COLO668 (cell line): ENCODE measurements around the gene AVPR2.

Experiments
- DNase-seq: peaks from one replicate; lab custom pipeline; 2025; ENCODE audit not compliant: unreplicated experiment; lab: John Stamatoyannopoulos, UW

The AVPR2 gene

GRCh38 chrX:153948847-153949805 lies 44.7 kb downstream of the AVPR2 start:
- no peak for DNase-seq

- DNase-seq, result no peak
Measured at GRCh38 chrX:153950127-153950526, 45.7 kb downstream of the AVPR2 start.

GRCh38 chrX:153951683-153952372 lies 47.4 kb downstream of the AVPR2 start:
- no peak for DNase-seq

DNA sequence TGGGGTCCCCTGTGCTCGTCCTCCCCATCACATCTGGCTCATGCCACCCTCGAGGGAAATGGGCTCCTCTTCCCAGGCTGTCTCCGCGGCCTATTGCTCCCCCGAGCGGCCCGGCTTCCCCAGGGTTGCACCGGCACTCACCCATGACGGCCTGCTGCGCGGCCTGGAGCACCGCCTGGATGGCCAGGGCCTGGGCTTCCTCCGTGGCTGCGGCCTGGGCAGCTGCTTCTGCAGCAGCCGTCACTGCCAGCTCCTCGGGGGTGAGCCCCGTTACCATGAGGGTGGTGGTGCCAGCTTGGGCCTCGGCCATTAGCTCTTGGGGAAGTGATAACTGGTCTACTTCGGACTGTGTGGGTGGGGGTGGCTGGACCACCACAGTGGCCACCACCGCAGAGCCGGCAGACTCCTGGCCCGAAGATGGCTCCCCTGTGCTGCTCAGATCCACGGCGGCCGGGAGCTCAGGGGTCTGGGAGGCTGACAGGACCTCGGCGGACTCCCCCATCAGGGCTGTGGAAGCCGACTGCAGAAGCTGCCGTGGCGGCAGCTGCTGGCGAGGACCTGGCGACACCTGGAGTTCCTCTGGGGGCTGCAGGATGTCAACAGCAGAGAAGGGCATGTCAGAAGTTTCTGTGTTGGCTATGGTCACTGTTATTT lies 48.0 kb downstream of the AVPR2 start:
- no peak for DNase-seq

DNA sequence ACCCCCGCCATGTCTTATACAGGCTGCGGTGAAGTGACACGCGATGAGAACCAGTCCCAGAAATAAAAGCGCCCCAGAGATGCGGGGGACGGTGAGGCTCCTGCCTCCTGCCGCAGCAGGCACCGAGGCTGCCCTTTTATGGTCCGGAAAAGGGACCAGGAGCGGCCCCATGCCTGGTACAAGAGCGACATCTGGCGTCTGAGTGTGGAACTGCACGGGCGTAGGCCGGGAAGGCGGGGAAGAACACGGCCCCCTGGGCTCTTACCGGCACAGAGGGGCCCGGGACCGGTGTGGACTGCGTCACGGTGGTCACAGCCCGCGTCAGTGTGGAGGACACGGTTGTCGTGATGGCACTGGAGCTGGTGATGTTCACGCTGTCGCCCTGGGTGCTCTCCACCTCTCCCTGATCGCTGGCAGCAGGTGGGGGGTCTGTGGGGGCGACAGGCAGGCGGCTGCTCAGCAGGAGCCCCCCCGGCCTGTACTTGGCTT lies 48.9 kb downstream of the AVPR2 start:
- peak; percentile 66 for DNase-seq

- DNase-seq, result no peak
Measured at GRCh38 chrX:153953892-153954557, 49.6 kb downstream of the AVPR2 start.

GRCh38 chrX:153954558-153955227 lies 50.2 kb downstream of the AVPR2 start:
- no peak for DNase-seq

- DNase-seq, result no peak
Measured at GRCh38 chrX:153955228-153955732, 50.8 kb downstream of the AVPR2 start.

GRCh38 chrX:153956044-153956907 lies 51.8 kb downstream of the AVPR2 start:
- no peak for DNase-seq
